Activated T-cell treated with anti-CD3 and anti-CD28 coated beads, Interleukin-2, amount 50 U/mL, for 72 hours (primary cell): Measurements from ENCODE around the gene HLCS. TPM values are rescaled to one million over a fixed set of nuclear protein-coding genes. Genes with fewer than 3 reads are reported as not detected.

Experiments
- ATAC-seq, 2 donors: fragments of 150-1000 bp; cut with Tn5 transposase; replicated peaks in 1 of 2; 2 replicates each; pipeline ENCODE4 v1.10.0; 2021; ENCODE audit warnings: moderate library complexity in 2 of 2, mild to moderate bottlenecking in 1 of 2
- DNase-seq, 2 donors: peaks; one replicate each; pipeline ENCODE4 v3.0.0; 2021 to 2022; ENCODE audit warnings: mixed read lengths in 1 of 2
- H3K27ac Mint-ChIP-seq: one replicate; pipeline ENCODE4 v1.8.0; 2022; ENCODE audit warnings: mild to moderate bottlenecking, moderate library complexity, mixed read lengths
- H3K27me3 Mint-ChIP-seq: one replicate; pipeline ENCODE4 v1.8.0; 2022; ENCODE audit warnings: low read depth, mixed read lengths
- H3K36me3 Mint-ChIP-seq, 2 donors: one replicate each; pipeline ENCODE4 v1.8.0; 2022; ENCODE audit warnings: mixed read lengths in 2 of 2, mild to moderate bottlenecking in 1 of 2; ENCODE audit not compliant: insufficient read depth in 2 of 2
- H3K4me1 Mint-ChIP-seq: one replicate; pipeline ENCODE4 v1.8.0; 2022; ENCODE audit warnings: low read depth, mixed read lengths
- H3K4me3 Mint-ChIP-seq, 2 donors: one replicate each; pipeline ENCODE4 v1.8.0; 2022; ENCODE audit warnings: mild to moderate bottlenecking in 2 of 2, mixed read lengths in 2 of 2, moderate library complexity in 2 of 2
- H3K9me3 Mint-ChIP-seq, 2 donors: one replicate each; pipeline ENCODE4 v1.8.0; 2022; ENCODE audit warnings: mixed read lengths in 2 of 2
- total RNA-seq, 2 donors: library from RNA; stranded (reverse); gene quantifications; one replicate each; pipeline ENCODE4 v1.2.3, GENCODE V29; 2022

Gene HLCS
- total RNA-seq, 2 donors from 2014 or later: 30.6 to 33.7 TPM

DNA sequence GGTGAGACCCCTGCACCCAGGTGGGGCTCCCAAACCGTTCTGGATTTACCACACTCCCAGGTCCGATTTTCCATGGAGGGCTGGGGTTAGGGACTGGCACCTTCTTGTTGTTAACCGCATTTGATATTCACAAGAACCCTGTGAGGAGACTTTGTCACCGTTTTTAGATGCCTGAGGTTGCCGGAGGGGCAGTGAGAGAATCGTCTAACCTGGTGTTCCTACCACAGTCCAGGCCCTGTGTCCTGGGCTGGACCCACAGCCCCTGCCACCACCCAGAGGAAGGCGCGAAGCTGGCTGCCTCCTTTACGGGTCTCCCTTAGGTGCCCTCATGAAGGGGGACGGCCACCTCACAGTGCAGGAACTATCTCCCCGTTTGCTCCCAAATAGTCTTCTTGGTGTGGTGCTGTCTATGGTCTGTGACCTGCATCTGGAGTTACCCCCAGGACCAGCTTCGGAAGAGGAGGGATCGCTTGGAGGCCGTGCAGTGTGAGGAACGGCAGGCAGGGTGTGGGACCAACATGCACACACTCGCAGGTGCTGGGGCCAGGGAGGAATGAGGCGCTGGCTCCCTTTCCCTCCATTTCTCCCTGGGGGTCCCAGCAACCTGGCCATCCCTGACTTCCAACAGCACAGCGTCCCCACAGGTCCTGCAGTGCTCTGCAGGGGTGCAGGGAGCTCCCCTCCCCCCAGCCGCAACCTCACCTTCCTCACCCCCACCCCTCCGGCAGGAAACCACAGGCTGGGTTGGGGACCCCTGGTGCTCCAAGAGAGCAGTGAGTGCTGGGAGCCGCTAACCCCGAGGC lies 260.6 kb downstream of the HLCS start:
- Mint-ChIP-seq H3K4me1 (peaks cover 55% of the 10 kb centered on the region), H3K27ac (no peak overlapping the region), H3K36me3 (no peaks in the 10 kb centered on the region), H3K4me3 (peak overlapping the region; percentile 58 to 60), H3K9me3 (no peaks in the 10 kb centered on the region), H3K27me3 (peaks cover 84% of the 10 kb centered on the region)
- ATAC-seq (peak in 1 of 2 donors; percentile 16), DNase-seq (peak in 1 of 2 donors; percentile 7)

DNA sequence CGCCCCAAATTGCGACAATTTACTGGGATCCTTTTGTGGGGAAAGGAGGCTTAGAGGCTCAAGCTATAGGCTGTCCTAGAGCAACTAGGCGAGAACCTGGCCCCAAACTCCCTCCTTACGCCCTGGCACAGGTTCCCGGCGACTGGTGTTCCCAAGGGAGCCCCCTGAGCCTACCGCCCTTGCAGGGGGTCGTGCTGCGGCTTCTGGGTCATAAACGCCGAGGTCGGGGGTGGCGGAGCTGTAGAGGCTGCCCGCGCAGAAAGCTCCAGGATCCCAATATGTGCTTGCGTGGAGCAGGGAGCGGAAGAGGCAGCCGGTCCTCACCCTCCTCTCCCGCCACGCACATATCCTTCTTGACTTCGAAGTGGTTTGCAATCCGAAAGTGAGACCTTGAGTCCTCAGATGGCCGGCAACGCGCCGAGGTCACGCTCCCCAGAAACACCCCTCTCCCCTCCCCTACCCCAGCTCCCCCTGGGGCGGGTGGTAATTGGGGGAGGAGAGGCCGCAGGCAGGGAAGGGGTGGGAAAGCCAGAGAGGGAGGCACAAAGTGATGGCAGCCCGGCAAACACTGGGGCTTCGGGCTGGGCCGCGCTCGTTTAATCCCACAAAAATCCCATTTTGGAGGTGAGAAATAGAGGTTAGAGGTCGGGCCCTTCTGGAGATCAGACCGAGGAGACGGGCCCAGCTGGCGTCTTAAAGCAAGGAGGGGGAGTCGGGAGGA lies 261.4 kb downstream of the HLCS start:
- Mint-ChIP-seq H3K4me3 (peak overlapping the region; percentile 58 to 60), H3K4me1 (peaks cover 62% of the 10 kb centered on the region), H3K27me3 (peaks cover 84% of the 10 kb centered on the region), H3K27ac (no peak overlapping the region), H3K36me3 (peaks cover 0 to 5% of the 10 kb centered on the region in 2 donors), H3K9me3 (no peaks in the 10 kb centered on the region)
- ATAC-seq (no peak), DNase-seq (no peak)

DNA sequence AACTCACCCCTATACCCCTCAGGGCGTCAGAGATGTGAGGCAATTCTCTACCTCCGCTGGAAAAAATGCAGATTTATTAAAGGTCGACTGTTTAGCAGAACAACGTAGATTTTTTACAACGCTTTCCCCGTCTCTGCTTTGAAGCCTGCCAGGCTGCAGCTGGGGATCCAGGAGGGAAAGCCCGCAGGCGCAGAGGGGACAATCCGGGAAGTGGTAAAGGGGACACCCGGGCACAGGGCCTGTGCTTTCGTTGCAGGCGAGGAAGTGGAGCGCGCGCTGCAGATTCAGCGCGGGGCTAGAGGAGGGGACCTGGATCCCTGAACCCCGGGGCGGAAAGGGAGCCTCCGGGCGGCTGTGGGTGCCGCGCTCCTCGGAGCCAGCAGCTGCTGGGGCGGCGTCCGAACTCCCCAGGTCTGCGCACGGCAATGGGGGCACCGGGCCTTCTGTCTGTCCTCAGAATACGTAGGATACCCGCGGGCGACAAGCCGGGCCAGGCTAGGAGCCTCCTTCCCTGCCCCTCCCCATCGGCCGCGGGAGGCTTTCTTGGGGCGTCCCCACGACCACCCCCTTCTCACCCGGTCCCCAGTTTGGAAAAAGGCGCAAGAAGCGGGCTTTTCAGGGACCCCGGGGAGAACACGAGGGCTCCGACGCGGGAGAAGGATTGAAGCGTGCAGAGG lies 262.1 kb downstream of the HLCS start:
- peaks cover 58% of the 10 kb centered on the region for H3K4me1 Mint-ChIP-seq
- peaks cover 80% of the 10 kb centered on the region for H3K27me3 Mint-ChIP-seq
- H3K27ac Mint-ChIP-seq: peak overlapping the region; percentile 57
- ATAC-seq: no peak
- H3K36me3 Mint-ChIP-seq: peaks cover 0 to 5% of the 10 kb centered on the region in 2 donors
- no peaks in the 10 kb centered on the region for H3K9me3 Mint-ChIP-seq
- H3K4me3 Mint-ChIP-seq: peak overlapping the region; percentile 49 to 74
- DNase-seq: no peak

DNA sequence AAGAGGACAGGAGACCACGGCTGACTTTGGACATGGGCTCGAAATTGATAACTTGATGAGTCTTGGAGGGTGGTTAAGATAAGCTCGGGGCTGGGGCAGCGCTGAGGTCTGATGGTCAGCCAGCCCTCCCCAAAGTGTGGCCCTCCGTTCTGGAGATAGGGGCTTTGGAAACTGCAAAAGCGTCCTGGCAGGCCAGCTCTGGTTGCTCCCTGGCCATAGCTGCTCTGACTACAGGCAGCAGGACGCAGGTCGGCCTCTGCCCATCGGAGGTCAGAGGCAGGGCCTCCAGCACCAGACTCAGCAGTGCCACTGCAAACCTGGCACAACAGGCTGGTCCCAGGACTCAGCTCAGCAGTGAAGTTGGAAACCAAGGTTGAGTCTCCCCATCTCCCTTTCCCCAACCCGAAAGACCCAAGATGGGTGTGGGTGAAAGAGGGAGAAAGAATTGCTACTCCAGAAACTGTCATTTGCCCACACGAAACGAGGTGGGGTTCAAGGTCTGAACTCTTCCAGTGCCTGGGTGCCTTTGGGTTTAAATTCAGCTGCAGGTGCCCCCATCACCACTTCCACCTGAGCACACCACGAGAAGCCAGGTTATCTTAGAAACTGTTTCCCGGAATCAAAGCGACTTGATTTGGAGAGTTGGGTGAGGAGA lies 262.7 kb downstream of the HLCS start:
- Mint-ChIP-seq H3K9me3 (no peaks in the 10 kb centered on the region), H3K4me1 (peaks cover 56% of the 10 kb centered on the region), H3K27ac (no peak overlapping the region), H3K4me3 (peak overlapping the region in 1 of 2 donors; percentile 74), H3K36me3 (peaks cover 0 to 5% of the 10 kb centered on the region in 2 donors), H3K27me3 (peaks cover 77% of the 10 kb centered on the region)
- ATAC-seq: no peak
- DNase-seq: no peak

DNA sequence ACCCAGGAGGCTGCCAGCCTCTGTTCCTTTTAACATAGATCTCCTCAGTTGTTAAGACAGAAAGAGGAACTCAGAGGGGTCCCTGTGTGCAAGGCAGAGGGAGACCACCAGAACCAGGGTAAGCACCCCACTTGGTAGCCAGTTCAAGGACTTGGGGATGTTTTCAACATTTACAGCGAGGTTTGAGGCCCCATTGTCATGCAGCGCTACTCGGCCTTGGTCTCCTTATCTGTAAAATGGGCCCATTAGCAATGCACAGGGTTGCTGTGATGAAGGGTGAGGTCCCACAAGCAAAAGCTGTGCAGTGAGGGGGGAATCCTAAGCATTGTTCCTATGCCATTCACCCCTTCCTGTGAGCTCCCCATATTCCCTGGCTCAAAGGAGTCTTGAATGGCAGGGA lies 263.3 kb downstream of the HLCS start:
- DNase-seq: no peak
- Mint-ChIP-seq H3K27me3 (peaks cover 71% of the 10 kb centered on the region), H3K36me3 (peaks cover 0 to 5% of the 10 kb centered on the region in 2 donors), H3K4me1 (peaks cover 50% of the 10 kb centered on the region), H3K27ac (no peak overlapping the region), H3K4me3 (no peak overlapping the region), H3K9me3 (no peaks in the 10 kb centered on the region)
- ATAC-seq: no peak

DNA sequence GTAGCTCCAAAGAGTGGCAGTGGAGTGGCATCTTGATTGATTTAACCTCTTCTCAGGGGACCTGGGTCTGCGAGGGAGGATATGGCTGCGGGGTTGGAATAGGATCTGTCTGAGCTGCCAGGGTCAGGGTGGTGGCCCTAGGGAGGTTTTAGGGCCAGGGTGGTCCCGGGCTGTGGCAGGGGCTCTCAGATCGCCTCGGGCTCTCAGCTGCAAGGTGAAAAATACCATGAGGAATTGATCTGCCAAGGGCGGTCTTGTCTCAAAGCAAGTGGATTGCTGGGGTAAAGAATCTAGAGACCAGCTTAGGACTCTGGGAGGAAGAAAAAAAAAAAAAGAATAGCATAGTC lies 263.9 kb downstream of the HLCS start:
- no peak for DNase-seq
- Mint-ChIP-seq H3K27me3 (peaks cover 70% of the 10 kb centered on the region), H3K4me1 (peaks cover 49% of the 10 kb centered on the region), H3K27ac (no peak overlapping the region), H3K9me3 (no peaks in the 10 kb centered on the region), H3K4me3 (peak overlapping the region; percentile 14 to 47), H3K36me3 (peaks cover 0 to 5% of the 10 kb centered on the region in 2 donors)
- ATAC-seq: no peak

DNA sequence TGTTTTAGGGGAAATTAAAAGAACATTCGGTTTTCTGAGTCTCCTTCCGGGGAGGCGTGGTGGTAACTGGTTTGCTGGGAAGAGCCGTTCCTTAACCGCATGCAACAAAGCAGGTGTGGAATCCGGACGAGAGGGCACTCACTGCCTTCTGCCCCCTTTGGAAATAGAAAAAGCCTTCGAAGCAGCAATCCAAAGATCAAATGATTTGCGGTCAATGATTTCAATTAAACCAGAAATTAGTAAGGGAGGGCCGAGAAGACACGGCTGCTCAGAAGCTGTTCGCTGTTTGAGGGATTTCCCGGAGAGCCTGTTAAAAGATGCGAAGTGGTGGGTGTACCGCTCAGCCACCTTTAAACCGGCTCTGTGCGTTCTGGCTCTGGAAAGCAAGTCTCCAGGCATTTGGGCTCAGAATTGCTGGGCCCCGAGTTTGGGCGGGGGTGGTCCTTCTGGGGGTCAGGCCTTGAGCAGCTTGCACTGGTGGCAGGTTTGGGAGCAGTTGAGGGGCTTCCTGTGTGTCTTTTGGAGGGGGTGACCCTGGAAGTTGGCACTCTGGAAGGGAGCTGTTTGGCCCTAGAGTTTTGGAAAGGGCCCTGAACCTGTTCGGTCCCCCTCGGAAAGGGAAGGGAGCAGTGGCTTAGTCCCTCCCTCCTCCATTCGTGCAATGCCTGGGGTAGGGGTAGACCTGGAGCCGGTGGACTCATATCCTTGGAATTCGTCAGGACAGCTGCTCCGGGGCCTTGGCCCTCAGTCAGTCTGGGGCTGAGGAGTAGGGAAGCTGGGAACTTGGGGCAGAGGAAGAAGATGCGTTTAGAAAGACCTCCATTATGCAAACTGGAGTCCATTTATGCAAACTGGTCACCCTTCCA lies 264.5 kb downstream of the HLCS start:
- ATAC-seq (no peak), DNase-seq (no peak)
- H3K4me3 Mint-ChIP-seq: peak overlapping the region; percentile 70 to 89
- H3K36me3 Mint-ChIP-seq: peaks cover 0 to 5% of the 10 kb centered on the region in 2 donors
- peak overlapping the region; percentile 11 for H3K27ac Mint-ChIP-seq
- H3K4me1 Mint-ChIP-seq: peaks cover 45% of the 10 kb centered on the region
- H3K27me3 Mint-ChIP-seq: peaks cover 70% of the 10 kb centered on the region
- no peaks in the 10 kb centered on the region for H3K9me3 Mint-ChIP-seq

DNA sequence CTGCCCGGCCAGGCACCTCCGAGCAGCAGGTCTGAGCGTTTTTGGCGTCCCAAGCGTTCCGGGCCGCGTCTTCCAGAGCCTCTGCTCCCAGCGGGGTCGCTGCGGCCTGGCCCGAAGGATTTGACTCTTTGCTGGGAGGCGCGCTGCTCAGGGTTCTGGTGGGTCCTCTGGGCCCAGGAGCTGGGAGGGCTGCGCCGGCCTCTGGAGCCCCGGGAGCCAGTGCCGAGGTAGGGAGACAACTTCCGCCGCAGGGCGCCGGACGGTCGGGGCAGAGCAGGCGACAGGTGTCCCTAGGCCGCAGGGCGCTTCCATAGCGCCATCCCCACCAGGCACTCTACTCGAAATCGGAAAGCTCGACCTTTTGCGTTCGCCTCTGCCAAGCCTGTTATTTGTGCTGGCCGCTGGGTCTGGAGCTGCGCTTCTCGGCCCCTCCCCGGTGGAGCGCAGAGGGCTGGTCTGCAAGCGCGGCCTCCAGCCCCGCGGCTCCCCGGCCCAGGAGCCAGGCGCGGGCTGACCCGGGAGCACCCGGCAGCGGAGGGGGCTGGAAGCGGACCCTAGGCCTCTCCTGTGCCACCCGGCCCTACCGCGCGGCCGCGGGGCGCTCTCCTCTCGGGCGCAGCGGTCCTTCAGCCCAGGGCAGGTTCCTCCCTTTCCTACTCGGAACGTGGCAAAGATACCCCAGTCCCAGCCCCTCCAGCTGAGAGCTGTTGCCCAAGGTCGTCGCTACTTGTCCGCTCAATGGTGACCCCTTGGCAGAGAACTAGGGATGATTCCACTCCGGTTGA lies 265.3 kb downstream of the HLCS start:
- DNase-seq: peak; percentile 18 to 22
- Mint-ChIP-seq H3K27me3 (peaks cover 70% of the 10 kb centered on the region), H3K4me1 (peaks cover 36% of the 10 kb centered on the region), H3K27ac (peak overlapping the region; percentile 11), H3K4me3 (peak overlapping the region; percentile 89 to 90), H3K36me3 (peaks cover 0 to 5% of the 10 kb centered on the region in 2 donors), H3K9me3 (no peaks in the 10 kb centered on the region)
- ATAC-seq: peak; percentile 26 to 34

Other genes starting within 250 kb of the HLCS start
- gene RIPPLY3, start 40.0 kb upstream of the HLCS start, total RNA-seq: under 1 TPM; 0.26 to 0.42 TPM
- gene PIGP, start 106.4 kb upstream of the HLCS start, total RNA-seq: 10 to 100 TPM; 15.0 to 17.0 TPM
- gene TTC3, start 106.6 kb upstream of the HLCS start, total RNA-seq: 10 to 100 TPM; 62.4 to 65.8 TPM